Keratinocyte (primary cell): ENCODE results near the gene PIK3AP1. TPM values are rescaled to one million over a fixed set of nuclear protein-coding genes. Genes with fewer than 3 reads are reported as not detected.

Source experiments
- DNase-seq: peaks from one replicate; pipeline ENCODE4 v3.0.0-alpha.2; 2011; ENCODE audit warnings: low read depth, missing footprints, low spot score
- FAIRE-seq: peaks from 2 replicates; lab custom pipeline; 2011; peaks lifted over from hg19 to GRCh38; lab: Jason Lieb, UNC
- H2AFZ ChIP-seq: 2 replicates; pipeline ENCODE4 v1.6.0; 2012; ENCODE audit warnings: low read length, control low read depth, inconsistent platforms; ENCODE audit not compliant: control insufficient read depth
- H3K27ac ChIP-seq: 2 replicates; pipeline ENCODE4 v1.5.1; 2011; ENCODE audit warnings: low read length; ENCODE audit not compliant: control insufficient read depth, insufficient read depth
- H3K27me3 ChIP-seq: 3 replicates; pipeline ENCODE4 v1.6.0; 2011; ENCODE audit warnings: low read length; ENCODE audit not compliant: control insufficient read depth, insufficient read depth; ENCODE audit errors: extremely low read depth
- H3K36me3 ChIP-seq, 2 experiments: 2 replicates in 1 of 2; 3 replicates in 1 of 2; pipeline ENCODE4 v1.5.1; 2011; ENCODE audit warnings: low read length in 2 of 2, mild to moderate bottlenecking in 1 of 2; ENCODE audit not compliant: control insufficient read depth in 2 of 2, insufficient read depth in 2 of 2; ENCODE audit errors: extremely low read depth in 1 of 2
- H3K4me1 ChIP-seq: 3 replicates; pipeline ENCODE4 v1.5.1; 2011; ENCODE audit warnings: low read length; ENCODE audit not compliant: control insufficient read depth, insufficient read depth; ENCODE audit errors: extremely low read depth
- H3K4me2 ChIP-seq: 3 replicates; pipeline ENCODE4 v1.6.0; 2011; ENCODE audit warnings: low read depth, low read length; ENCODE audit not compliant: control insufficient read depth, insufficient read depth; ENCODE audit errors: extremely low read depth
- H3K4me3 ChIP-seq, 3 experiments: fragments of 200-600 bp in 1 of 3; sonication (generic) in 1 of 3; 2 replicates in 2 of 3; 3 replicates in 1 of 3; pipeline ENCODE4 v1.5.1; 2011 to 2016; ENCODE audit warnings: low read length in 3 of 3, mild to moderate bottlenecking in 3 of 3, control low read depth in 2 of 3, inconsistent platforms in 1 of 3, low read depth in 1 of 3, mixed read lengths in 1 of 3, mixed run types in 1 of 3, moderate library complexity in 1 of 3; ENCODE audit not compliant: control insufficient read depth in 2 of 3, insufficient read depth in 2 of 3; ENCODE audit errors: extremely low read depth in 1 of 3
- H3K79me2 ChIP-seq: 2 replicates; pipeline ENCODE4 v1.6.0; 2012; ENCODE audit warnings: low read length; ENCODE audit not compliant: control insufficient read depth, insufficient read depth
- H3K9ac ChIP-seq: 3 replicates; pipeline ENCODE4 v1.6.0; 2011; ENCODE audit warnings: low read length; ENCODE audit not compliant: control insufficient read depth, insufficient read depth; ENCODE audit errors: extremely low read depth
- H3K9me1 ChIP-seq: 3 replicates; pipeline ENCODE4 v1.6.0; 2011; ENCODE audit warnings: low read length; ENCODE audit not compliant: control insufficient read depth, insufficient read depth; ENCODE audit errors: extremely low read depth
- H3K9me3 ChIP-seq: 2 replicates; pipeline ENCODE4 v1.5.1; 2012; ENCODE audit warnings: low read depth, low read length; ENCODE audit not compliant: control insufficient read depth
- H4K20me1 ChIP-seq: 3 replicates; pipeline ENCODE4 v1.6.0; 2011; ENCODE audit warnings: low read length; ENCODE audit not compliant: control insufficient read depth, insufficient read depth; ENCODE audit errors: extremely low read depth
- EZH2 ChIP-seq: IDR thresholded peaks from one replicate; pipeline ENCODE4 v1.6.1; 2012; ENCODE audit warnings: inconsistent platforms, mild to moderate bottlenecking, low read length, moderate library complexity
- dilution Hi-C: fragments of 300-500 bp; cut with MboI; formaldehyde crosslinking; loops from one replicate; pipeline ENCODE4 v1.7.0; 2020; ENCODE audit warnings: low sequenced_read_pairs; ENCODE audit not compliant: extremely low pct_ligation_motif_present
- polyA plus RNA-seq, 5 experiments: library from polyadenylated mRNA; depleted of rRNA in 3 of 5; stranded (reverse) in 3 of 5; stranded (forward) in 1 of 5; unstranded in 1 of 5; fragments of >200 nt; gene quantifications; 1 replicate in 1 of 5; 2 replicates in 3 of 5; 3 replicates in 1 of 5; pipeline versions ENCODE4 v1.2.1 to v1.2.3, GENCODE V29; 2011 to 2012; ENCODE audit warnings: missing spikeins in 2 of 5, low read depth in 1 of 5, low replicate concordance in 1 of 5
- TF ChIP-seq, protein P1 (sequence below), 3 experiments: IDR thresholded peaks in 1 of 3; conservative IDR thresholded peaks in 1 of 3; optimal IDR thresholded peaks in 1 of 3; 2 replicates in 2 of 3; 3 replicates in 1 of 3; pipeline versions ENCODE3 to v1.5.1; 2011; ENCODE audit warnings: low read length in 3 of 3, mild to moderate bottlenecking in 3 of 3, moderate library complexity in 2 of 3, control low read depth in 1 of 3, inconsistent platforms in 1 of 3; ENCODE audit not compliant: insufficient read depth in 2 of 3; ENCODE audit errors: extremely low read depth in 1 of 3

Gene PIK3AP1
- polyA plus RNA-seq, 1 donor (not counting 4 experiments of a cell fraction or from before 2014, with no cell fraction given): not detected

DNA sequence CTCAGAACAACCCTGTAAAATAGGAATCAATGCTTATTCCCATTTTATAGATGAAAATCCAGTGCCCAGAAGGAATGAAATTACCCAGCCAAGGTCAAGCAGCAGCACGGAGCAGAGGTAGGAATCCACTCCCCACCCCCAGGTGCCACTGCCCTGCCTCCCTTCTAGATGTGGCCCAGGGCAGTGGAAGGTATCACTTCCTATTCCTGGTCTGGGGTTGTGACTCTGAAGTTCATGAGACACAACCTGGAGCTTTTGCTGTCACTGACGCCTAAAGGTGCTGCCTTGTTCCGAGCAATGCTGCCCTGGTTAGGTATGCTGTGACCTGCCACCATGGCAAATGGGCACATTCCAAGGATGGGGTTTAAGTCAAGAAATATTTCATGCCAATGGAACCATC lies 53.6 kb downstream of the PIK3AP1 start:
- H3K9me1 ChIP-seq: no peaks in the 10 kb centered on the region
- dilution Hi-C loops: no loop called here
- no peaks in the 10 kb centered on the region for H3K9me3 ChIP-seq
- no peak overlapping the region for H3K27ac ChIP-seq
- no peaks in the 10 kb centered on the region for H4K20me1 ChIP-seq
- H3K4me1 ChIP-seq: no peaks in the 10 kb centered on the region
- H2AFZ ChIP-seq: no peak overlapping the region
- DNase-seq: no peak
- TF ChIP-seq, protein P1, sequence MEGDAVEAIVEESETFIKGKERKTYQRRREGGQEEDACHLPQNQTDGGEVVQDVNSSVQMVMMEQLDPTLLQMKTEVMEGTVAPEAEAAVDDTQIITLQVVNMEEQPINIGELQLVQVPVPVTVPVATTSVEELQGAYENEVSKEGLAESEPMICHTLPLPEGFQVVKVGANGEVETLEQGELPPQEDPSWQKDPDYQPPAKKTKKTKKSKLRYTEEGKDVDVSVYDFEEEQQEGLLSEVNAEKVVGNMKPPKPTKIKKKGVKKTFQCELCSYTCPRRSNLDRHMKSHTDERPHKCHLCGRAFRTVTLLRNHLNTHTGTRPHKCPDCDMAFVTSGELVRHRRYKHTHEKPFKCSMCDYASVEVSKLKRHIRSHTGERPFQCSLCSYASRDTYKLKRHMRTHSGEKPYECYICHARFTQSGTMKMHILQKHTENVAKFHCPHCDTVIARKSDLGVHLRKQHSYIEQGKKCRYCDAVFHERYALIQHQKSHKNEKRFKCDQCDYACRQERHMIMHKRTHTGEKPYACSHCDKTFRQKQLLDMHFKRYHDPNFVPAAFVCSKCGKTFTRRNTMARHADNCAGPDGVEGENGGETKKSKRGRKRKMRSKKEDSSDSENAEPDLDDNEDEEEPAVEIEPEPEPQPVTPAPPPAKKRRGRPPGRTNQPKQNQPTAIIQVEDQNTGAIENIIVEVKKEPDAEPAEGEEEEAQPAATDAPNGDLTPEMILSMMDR (optimal IDR thresholded peaks at IDR 0.05 in 1 of 3, IDR thresholded peaks at IDR 0.05 in 1 of 3, conservative IDR thresholded peaks at IDR 0.05 in 1 of 3; ENCODE audit: extremely low read depth in 1 of 3, insufficient read depth in 2 of 3, low read length in 3 of 3): no peak
- no peak for TF ChIP-seq EZH2
- no peaks in the 10 kb centered on the region for H3K79me2 ChIP-seq
- no peaks in the 10 kb centered on the region for H3K27me3 ChIP-seq
- no peak overlapping the region for H3K4me2 ChIP-seq
- FAIRE-seq: no peak
- no peak overlapping the region for H3K9ac ChIP-seq
- no peak overlapping the region for H3K4me3 ChIP-seq
- H3K36me3 ChIP-seq: no peaks in the 10 kb centered on the region

DNA sequence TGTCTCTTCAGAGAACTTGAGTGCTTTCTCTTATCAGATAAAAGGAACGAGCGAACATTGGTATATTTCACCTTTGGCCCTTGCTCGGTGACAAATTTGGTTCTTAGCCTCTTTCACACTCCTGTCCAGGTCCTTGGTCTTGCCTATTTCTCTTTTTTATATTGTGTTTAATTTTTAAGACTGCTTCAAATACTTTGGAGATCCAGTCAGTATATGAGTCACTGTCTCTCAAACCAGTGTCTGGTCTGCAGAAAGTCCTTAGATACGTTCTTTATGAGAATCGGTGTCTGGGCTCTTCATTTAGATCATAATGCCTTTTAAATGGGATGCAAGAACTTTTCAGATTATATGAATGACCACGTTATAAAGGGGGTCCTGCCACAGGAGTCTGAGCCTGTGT lies 55.0 kb downstream of the PIK3AP1 start:
- Histone ChIP-seq H3K4me1 (no peaks in the 10 kb centered on the region), H3K4me2 (no peak overlapping the region), H3K36me3 (no peaks in the 10 kb centered on the region), H3K79me2 (no peaks in the 10 kb centered on the region), H3K27me3 (no peaks in the 10 kb centered on the region), H4K20me1 (no peaks in the 10 kb centered on the region), H3K4me3 (no peak overlapping the region), H2AFZ (no peak overlapping the region), H3K9me3 (no peaks in the 10 kb centered on the region), H3K9me1 (no peaks in the 10 kb centered on the region), H3K27ac (no peak overlapping the region), H3K9ac (no peak overlapping the region)
- no peak for DNase-seq
- TF ChIP-seq, protein P1 (optimal IDR thresholded peaks at IDR 0.05 in 1 of 3, IDR thresholded peaks at IDR 0.05 in 1 of 3, conservative IDR thresholded peaks at IDR 0.05 in 1 of 3; ENCODE audit: extremely low read depth in 1 of 3, insufficient read depth in 2 of 3, low read length in 3 of 3): no peak
- no peak for TF ChIP-seq EZH2
- dilution Hi-C loops: no loop called here
- no peak for FAIRE-seq
